ENCODE results near the gene SMNDC1. TPM values are rescaled to one million over a fixed set of nuclear protein-coding genes. Genes with fewer than 3 reads are reported as not detected.

Gene SMNDC1
- total RNA-seq, 1 donor from 2014 or later, result 46.7 TPM

- Mint-ChIP-seq H3K27me3 (ENCODE audit: low read depth, unreplicated experiment) (no peaks in the 10 kb centered on the region), H3K36me3 (ENCODE audit: low read depth, unreplicated experiment) (no peaks in the 10 kb centered on the region), H3K9me3 (ENCODE audit: unreplicated experiment) (no peaks in the 10 kb centered on the region), H3K4me3 (ENCODE audit: unreplicated experiment) (no peak overlapping the region), H3K27ac (ENCODE audit: unreplicated experiment) (no peak overlapping the region), H3K4me1 (ENCODE audit: low read depth, unreplicated experiment) (peaks cover 11% of the 10 kb centered on the region)
- DNase-seq (ENCODE audit: low read depth) (no peak), FAIRE-seq (no peak)
- TF ChIP-seq EZH2 (IDR thresholded peaks at IDR 0.05; ENCODE audit: insufficient read depth, low read length) (no peak), CTCF (IDR thresholded peaks at IDR 0.05; ENCODE audit: insufficient read depth, low read depth, low read length) (no peak)
- Histone ChIP-seq H3K4me1 (ENCODE audit: insufficient read depth, low read length) (no peaks in the 10 kb centered on the region), H2AFZ (ENCODE audit: low read depth, low read length) (no peak overlapping the region), H3K79me2 (ENCODE audit: insufficient read depth, low read length) (no peaks in the 10 kb centered on the region), H3K36me3 (ENCODE audit: insufficient read depth, low read length) (no peaks in the 10 kb centered on the region), H3K9ac (ENCODE audit: low read length) (no peak overlapping the region), H3K9me3 (ENCODE audit: insufficient read depth, low read depth, low read length) (no peaks in the 10 kb centered on the region), H4K20me1 (ENCODE audit: insufficient read depth, low read length) (no peaks in the 10 kb centered on the region), H3K27ac (ENCODE audit: low read depth, low read length) (no peak overlapping the region), H3K4me3 (ENCODE audit: insufficient read depth, low read depth, low read length) (no peak overlapping the region), H3K4me2 (ENCODE audit: low read length) (no peak overlapping the region), H3K27me3 (ENCODE audit: insufficient read depth, low read length) (no peaks in the 10 kb centered on the region)
Measured at GRCh38 chr10:110265573-110266193, 39.0 kb downstream of the SMNDC1 start.

GRCh38 chr10:110263164-110263563 is 41.6 kb downstream of the SMNDC1 start:
- peaks cover 2% of the 10 kb centered on the region for H3K4me1 Mint-ChIP-seq (ENCODE audit: low read depth, unreplicated experiment)
- no peaks in the 10 kb centered on the region for H3K27me3 Mint-ChIP-seq (ENCODE audit: low read depth, unreplicated experiment)
- no peaks in the 10 kb centered on the region for H3K36me3 ChIP-seq (ENCODE audit: insufficient read depth, low read length)
- no peak overlapping the region for H3K27ac Mint-ChIP-seq (ENCODE audit: unreplicated experiment)
- no peaks in the 10 kb centered on the region for H3K4me1 ChIP-seq (ENCODE audit: insufficient read depth, low read length)
- H3K4me3 Mint-ChIP-seq (ENCODE audit: unreplicated experiment), result no peak overlapping the region
- H3K9ac ChIP-seq (ENCODE audit: low read length), result no peak overlapping the region
- no peaks in the 10 kb centered on the region for H3K79me2 ChIP-seq (ENCODE audit: insufficient read depth, low read length)
- no peak overlapping the region for H3K4me2 ChIP-seq (ENCODE audit: low read length)
- no peak overlapping the region for H3K4me3 ChIP-seq (ENCODE audit: insufficient read depth, low read depth, low read length)
- DNase-seq (ENCODE audit: low read depth), result no peak
- TF ChIP-seq EZH2 (IDR thresholded peaks at IDR 0.05; ENCODE audit: insufficient read depth, low read length), result no peak
- TF ChIP-seq CTCF (IDR thresholded peaks at IDR 0.05; ENCODE audit: insufficient read depth, low read depth, low read length), result no peak
- H3K9me3 ChIP-seq (ENCODE audit: insufficient read depth, low read depth, low read length), result no peaks in the 10 kb centered on the region
- H3K27ac ChIP-seq (ENCODE audit: low read depth, low read length), result no peak overlapping the region
- H3K36me3 Mint-ChIP-seq (ENCODE audit: low read depth, unreplicated experiment), result no peaks in the 10 kb centered on the region
- no peak for FAIRE-seq
- H3K9me3 Mint-ChIP-seq (ENCODE audit: unreplicated experiment), result no peaks in the 10 kb centered on the region
- no peaks in the 10 kb centered on the region for H3K27me3 ChIP-seq (ENCODE audit: insufficient read depth, low read length)
- H2AFZ ChIP-seq (ENCODE audit: low read depth, low read length), result no peak overlapping the region
- H4K20me1 ChIP-seq (ENCODE audit: insufficient read depth, low read length), result no peaks in the 10 kb centered on the region

GRCh38 chr10:110260746-110261477 is 43.8 kb downstream of the SMNDC1 start:
- Mint-ChIP-seq H3K9me3 (ENCODE audit: unreplicated experiment) (no peaks in the 10 kb centered on the region), H3K27ac (ENCODE audit: unreplicated experiment) (no peak overlapping the region), H3K27me3 (ENCODE audit: low read depth, unreplicated experiment) (no peaks in the 10 kb centered on the region), H3K4me1 (ENCODE audit: low read depth, unreplicated experiment) (peaks cover 2% of the 10 kb centered on the region), H3K36me3 (ENCODE audit: low read depth, unreplicated experiment) (no peaks in the 10 kb centered on the region), H3K4me3 (ENCODE audit: unreplicated experiment) (no peak overlapping the region)
- DNase-seq (ENCODE audit: low read depth) (peak; percentile 29), FAIRE-seq (no peak)
- Histone ChIP-seq H3K27ac (ENCODE audit: low read depth, low read length) (no peak overlapping the region), H3K4me3 (ENCODE audit: insufficient read depth, low read depth, low read length) (no peak overlapping the region), H3K4me1 (ENCODE audit: insufficient read depth, low read length) (no peaks in the 10 kb centered on the region), H2AFZ (ENCODE audit: low read depth, low read length) (no peak overlapping the region), H3K36me3 (ENCODE audit: insufficient read depth, low read length) (no peaks in the 10 kb centered on the region), H3K9ac (ENCODE audit: low read length) (no peak overlapping the region), H4K20me1 (ENCODE audit: insufficient read depth, low read length) (no peaks in the 10 kb centered on the region), H3K4me2 (ENCODE audit: low read length) (no peak overlapping the region), H3K79me2 (ENCODE audit: insufficient read depth, low read length) (no peaks in the 10 kb centered on the region), H3K9me3 (ENCODE audit: insufficient read depth, low read depth, low read length) (no peaks in the 10 kb centered on the region), H3K27me3 (ENCODE audit: insufficient read depth, low read length) (no peaks in the 10 kb centered on the region)
- TF ChIP-seq CTCF (IDR thresholded peaks at IDR 0.05; ENCODE audit: insufficient read depth, low read depth, low read length), result no peak
